ENCODE measurements around the gene SLC25A22. TPM values are rescaled to one million over a fixed set of nuclear protein-coding genes. Genes with fewer than 3 reads are reported as not detected.
A peak's percentile ranks its signal among the peaks of the same experiment; 100 is the strongest.

SLC25A22 gene
- total RNA-seq, 1 donor from 2014 or later = 84.9 TPM

DNA sequence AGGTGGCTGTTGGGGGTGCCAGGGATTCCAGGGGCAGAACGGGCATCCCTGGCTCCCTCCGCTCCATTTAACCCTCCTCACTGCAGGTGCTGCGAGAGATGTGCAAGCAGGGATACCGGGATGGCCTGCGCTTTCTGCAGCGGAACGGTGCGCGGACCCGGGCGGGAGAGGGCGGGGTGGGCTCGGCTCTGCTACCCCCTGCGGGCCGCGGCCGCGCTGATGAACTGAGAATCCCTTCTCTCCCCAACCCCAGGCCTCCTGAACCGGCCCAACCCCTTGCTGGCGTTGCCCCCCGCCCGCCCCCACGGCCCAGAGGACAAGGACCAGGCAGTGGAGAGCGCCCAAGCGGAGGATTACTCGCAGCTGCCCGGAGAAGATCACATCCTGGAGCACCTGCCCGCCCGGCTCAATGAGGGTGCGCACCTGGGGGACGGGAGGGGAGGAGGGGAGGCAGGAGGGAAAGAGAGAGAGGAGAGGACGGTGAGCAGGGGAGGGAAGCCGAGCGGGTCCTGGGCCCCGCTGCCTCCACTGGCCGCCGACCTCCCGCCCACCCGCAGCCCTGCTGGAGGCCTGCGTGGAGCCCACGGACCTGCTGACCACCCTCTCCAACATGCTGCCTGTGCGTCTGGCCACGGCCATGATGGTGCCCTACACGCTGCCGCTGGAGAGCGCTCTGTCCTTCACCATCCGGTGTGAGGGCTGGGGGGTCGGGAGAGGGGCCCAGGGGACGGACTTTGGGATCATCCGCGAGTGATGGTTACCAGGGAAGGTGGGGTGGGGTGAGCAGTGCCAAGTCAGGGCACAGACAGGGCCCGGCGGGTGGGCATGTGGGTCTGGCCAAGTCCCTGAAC is 25.6 kb upstream of the SLC25A22 start:
- peaks cover 16% of the 10 kb centered on the region for H3K4me1 Mint-ChIP-seq
- no peak overlapping the region for H3K27ac Mint-ChIP-seq
- DNase-seq = no peak
- H3K36me3 Mint-ChIP-seq (ENCODE audit: low read depth) = peaks cover 12% of the 10 kb centered on the region
- peaks cover 14% of the 10 kb centered on the region for H3K27me3 Mint-ChIP-seq
- intact Hi-C loops (cut with micrococcal nuclease) = no loop called here
- no peaks in the 10 kb centered on the region for H3K9me3 Mint-ChIP-seq
- no peak overlapping the region for H3K4me3 Mint-ChIP-seq

DNA sequence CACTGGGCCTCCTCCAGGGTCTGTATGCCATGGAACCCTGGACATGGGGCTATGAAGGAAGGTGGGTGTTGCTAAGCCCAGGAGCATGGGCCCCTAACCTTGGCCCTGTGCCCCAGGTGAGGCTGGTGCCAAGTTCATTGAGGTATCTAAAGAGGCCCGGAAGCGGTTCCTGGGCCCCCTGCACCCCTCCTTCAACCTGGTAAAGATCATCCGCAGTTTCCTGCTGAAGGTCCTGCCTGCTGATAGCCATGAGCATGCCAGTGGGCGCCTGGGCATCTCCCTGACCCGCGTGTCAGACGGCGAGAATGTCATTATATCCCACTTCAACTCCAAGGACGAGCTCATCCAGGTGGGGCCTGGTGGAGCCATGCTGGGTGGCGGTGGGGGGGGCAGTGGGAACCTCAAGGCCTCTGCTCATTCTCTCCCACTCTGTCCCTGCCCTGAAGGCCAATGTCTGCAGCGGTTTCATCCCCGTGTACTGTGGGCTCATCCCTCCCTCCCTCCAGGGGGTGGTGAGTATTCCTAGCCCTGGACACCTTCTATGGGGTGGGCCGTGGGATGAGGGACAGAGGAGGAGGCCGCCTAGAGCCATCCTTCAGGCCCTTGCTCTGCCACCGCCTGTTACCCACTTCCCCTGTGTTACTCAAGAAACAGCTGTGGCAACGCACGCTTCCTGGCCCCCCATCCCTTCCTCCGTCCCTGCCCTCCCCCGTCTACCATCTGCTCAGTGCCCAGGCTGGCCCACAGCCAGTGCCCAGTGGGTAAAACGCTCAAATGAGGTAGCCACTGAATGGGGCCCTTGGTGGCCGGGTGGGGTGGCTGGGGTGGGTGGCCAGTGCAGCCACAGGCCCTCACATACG is 23.7 kb upstream of the SLC25A22 start:
- H3K4me3 Mint-ChIP-seq = peak overlapping the region; percentile 35
- H3K9me3 Mint-ChIP-seq = no peaks in the 10 kb centered on the region
- no peak overlapping the region for H3K27ac Mint-ChIP-seq
- H3K27me3 Mint-ChIP-seq = peaks cover 1% of the 10 kb centered on the region
- no peak for DNase-seq
- peaks cover 9% of the 10 kb centered on the region for H3K4me1 Mint-ChIP-seq
- H3K36me3 Mint-ChIP-seq (ENCODE audit: low read depth) = peaks cover 13% of the 10 kb centered on the region
- intact Hi-C loops (cut with micrococcal nuclease) = no loop called here

DNA sequence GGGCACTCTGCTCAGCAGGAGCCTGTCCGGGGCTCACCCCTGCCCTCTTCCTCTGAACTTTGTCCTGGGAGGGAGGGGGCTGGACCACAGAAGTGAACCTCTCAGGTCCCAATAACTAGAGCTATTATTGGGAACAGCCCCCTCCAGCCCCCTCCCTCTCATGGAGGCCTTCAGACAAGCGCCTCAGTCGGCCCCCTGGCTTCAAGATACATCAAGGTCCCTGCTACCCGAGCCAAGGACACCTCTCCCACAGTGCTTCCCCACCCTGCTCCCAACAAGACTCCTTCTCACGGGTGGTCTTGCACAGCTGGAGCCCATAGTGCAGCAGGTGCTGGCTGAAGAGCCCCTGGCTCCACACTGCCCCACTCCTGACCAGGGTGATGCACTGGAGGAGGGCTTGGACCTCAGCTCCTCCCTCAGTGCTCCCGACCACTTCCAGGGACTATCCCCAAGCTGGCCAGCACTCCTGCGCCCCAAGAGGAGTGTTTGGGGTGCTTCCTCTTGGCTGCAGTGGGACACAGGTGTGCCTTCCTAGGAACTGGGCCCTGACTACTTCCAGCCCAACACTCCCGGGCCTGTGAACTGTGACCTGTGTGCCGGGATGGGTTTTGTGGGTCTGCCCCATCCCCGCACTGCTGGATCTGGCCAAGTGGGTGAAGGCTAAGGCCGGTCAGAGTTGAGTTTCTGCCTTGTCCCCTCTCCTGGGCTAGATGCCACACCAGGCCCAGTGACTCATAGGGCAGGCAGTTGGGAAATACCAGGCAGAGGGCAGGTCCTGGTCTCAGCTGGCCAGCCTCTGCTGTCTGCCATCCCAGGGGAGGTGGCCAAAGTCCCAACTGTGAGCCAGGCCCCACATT is 22.8 kb upstream of the SLC25A22 start:
- H3K9me3 Mint-ChIP-seq = no peaks in the 10 kb centered on the region
- peak overlapping the region; percentile 85 for H3K4me3 Mint-ChIP-seq
- intact Hi-C loops (cut with micrococcal nuclease) = no loop called here
- peaks cover 13% of the 10 kb centered on the region for H3K36me3 Mint-ChIP-seq (ENCODE audit: low read depth)
- no peaks in the 10 kb centered on the region for H3K27me3 Mint-ChIP-seq
- peaks cover 7% of the 10 kb centered on the region for H3K4me1 Mint-ChIP-seq
- DNase-seq = no peak
- no peak overlapping the region for H3K27ac Mint-ChIP-seq

DNA sequence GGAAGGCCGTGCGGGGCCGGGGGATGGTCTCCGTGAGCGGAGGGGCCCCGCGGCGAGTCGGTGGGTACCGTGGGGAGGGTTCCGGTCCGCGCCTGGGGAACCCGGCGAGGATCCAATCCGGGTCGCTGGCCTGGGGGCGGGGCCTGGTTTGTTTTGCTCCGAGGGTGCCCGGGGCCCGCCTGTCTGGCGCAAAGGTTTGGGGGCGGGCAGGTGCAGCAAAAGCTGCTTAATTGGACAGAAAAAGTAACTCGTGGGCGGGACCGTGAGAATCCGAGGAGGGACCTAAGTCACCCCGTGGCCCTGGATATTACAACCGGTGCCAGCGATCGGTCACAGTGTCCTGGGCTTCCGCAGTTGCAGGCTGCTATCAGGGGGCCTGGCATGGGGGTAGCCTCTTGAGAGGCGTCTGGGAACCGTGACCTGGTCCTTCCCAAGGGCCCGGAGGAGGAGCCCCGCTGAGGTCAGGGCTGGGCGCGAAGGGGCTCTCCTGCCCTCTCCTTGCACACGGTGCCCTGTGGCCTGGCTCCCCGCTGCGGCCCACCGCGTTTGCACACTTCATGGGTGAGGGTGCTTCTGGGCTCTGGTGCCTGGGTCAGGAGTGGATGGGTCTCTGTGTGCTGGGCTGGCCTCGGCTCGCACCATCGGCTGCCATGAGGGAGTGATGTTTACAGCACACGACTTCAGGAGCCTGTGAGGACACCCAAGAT is 22.0 kb upstream of the SLC25A22 start:
- Mint-ChIP-seq H3K27ac (peak overlapping the region; percentile 84), H3K4me1 (peaks cover 7% of the 10 kb centered on the region), H3K9me3 (no peaks in the 10 kb centered on the region), H3K27me3 (no peaks in the 10 kb centered on the region), H3K4me3 (peak overlapping the region; percentile 85), H3K36me3 (ENCODE audit: low read depth) (peaks cover 13% of the 10 kb centered on the region)
- intact Hi-C loops (cut with micrococcal nuclease) = loop anchor here (1.0 kb wide), 1 partner anchor 11 kb away; the partner anchor contains the start of gene RPLP2
- DNase-seq = peak; percentile 98

DNA sequence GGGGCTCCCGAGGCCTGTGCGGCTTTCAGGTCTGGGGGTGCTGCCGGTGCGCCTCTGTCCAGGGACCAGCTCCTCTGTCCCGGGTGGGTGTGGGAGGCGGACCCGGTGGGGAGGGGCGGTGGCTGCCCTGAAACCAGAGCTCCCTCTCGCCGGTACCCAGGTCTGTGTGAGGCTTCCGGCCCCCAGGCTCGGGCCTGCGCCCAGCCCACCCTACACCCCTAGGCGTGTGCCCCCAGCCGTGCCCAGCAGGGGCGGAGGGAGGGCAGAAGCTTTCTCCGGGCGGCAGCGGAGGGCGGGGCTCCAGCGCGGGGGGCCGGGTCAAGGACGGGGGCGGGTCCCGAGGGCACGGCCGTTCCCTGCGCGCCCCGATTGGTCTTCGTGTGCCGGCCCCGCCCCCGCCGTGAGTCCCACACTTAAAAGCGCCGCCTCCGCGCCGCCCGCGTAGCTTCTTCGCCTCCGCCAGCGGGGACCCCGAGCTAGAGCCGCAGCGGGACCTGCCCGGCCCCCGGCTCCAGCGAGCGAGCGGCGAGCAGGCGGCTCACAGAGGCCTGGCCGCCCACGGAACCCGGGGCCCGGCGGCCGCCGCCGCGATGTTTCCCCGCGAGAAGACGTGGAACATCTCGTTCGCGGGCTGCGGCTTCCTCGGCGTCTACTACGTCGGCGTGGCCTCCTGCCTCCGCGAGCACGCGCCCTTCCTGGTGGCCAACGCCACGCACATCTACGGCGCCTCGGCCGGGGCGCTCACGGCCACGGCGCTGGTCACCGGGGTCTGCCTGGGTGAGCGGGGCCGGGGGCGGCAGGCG is 21.2 kb upstream of the SLC25A22 start:
- intact Hi-C loops (cut with micrococcal nuclease) = loop anchor here (1.0 kb wide), 1 partner anchor 10 kb away; the partner anchor contains the start of gene RPLP2
- Mint-ChIP-seq H3K27me3 (no peaks in the 10 kb centered on the region), H3K36me3 (ENCODE audit: low read depth) (peaks cover 8% of the 10 kb centered on the region), H3K9me3 (no peaks in the 10 kb centered on the region), H3K4me1 (peaks cover 7% of the 10 kb centered on the region), H3K4me3 (peak overlapping the region; percentile 85), H3K27ac (peak overlapping the region; percentile 84)
- peak; percentile 97 for DNase-seq

- peaks cover 10% of the 10 kb centered on the region for H3K4me1 Mint-ChIP-seq
- peaks cover 10% of the 10 kb centered on the region for H3K36me3 Mint-ChIP-seq (ENCODE audit: low read depth)
- peak within 1 kb of the TSS; percentile 84 for H3K27ac Mint-ChIP-seq
- no peak for DNase-seq
- H3K27me3 Mint-ChIP-seq = no peaks in the 10 kb centered on the region
- intact Hi-C loops (cut with micrococcal nuclease) = loop anchor here (1.0 kb wide), 1 partner anchor 9 kb away; the partner anchor contains the start of gene RPLP2
- peak within 1 kb of the TSS; percentile 85 for H3K4me3 Mint-ChIP-seq
- H3K9me3 Mint-ChIP-seq = no peaks in the 10 kb centered on the region
These were observed 20.5 kb upstream of the SLC25A22 start, which contains the start of gene PNPLA2 for GRCh38 chr11:818396-819128. PNPLA2 (plus strand) TSS chr11:818914; CDS start chr11:819719, 805 bp downstream.

DNA sequence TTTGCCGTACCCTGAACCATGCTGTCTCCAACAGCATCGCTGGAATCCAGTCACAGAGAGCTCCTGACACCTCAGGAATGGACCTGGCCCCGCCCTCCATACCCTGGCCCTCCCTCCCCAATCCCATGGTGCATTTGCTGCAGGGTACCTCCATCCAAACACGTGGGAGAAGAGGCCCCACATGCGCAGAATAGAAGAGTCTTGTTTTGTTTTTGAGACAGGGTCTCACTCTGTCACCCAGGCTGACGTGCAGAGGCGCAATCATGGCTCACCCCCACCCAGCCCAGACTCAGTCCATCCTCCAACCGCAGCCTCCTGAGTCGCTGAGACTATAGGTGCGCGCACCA is 18.3 kb upstream of the SLC25A22 start:
- DNase-seq = no peak
- H3K27me3 Mint-ChIP-seq = no peaks in the 10 kb centered on the region
- H3K4me3 Mint-ChIP-seq = no peak overlapping the region
- H3K4me1 Mint-ChIP-seq = peaks cover 19% of the 10 kb centered on the region
- no peaks in the 10 kb centered on the region for H3K9me3 Mint-ChIP-seq
- intact Hi-C loops (cut with micrococcal nuclease) = no loop called here
- peaks cover 22% of the 10 kb centered on the region for H3K36me3 Mint-ChIP-seq (ENCODE audit: low read depth)
- H3K27ac Mint-ChIP-seq = peak overlapping the region; percentile 20

DNA sequence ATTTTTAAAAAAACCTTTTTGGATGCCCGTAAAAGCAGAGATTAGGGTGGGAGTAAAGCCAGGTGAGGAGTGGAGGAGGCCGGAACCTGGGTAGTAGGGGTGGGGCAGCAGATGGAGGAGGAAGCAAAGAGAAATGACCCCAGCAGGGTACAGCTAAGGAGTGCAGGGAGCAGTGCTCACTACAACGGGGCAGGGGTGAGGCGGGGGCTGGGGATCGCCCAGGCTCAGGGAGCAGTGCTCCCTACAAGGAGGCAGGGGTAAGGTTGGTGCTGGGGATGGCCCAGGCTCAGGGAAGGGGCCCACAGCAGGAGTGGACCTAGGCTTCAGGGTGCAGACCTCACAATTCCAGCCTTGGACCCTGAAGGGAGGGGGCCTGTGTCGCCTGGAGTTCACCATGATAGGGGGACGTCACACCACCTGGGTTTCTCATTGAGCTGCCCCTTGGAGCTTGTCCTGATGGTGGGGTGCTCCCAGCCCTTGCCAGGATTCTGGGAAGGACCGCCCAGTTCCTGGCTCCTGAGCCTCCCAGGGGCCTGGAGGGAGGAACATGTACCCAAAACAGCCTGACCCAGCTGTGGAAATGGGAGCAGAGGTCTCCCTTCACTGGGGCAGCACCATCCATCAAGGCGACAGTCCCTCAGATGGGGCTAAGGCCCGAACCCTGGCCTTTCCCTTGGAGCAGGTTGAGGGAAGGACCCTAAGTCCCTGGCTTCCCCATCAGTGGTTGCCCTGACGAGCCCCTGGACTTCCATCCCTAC is 17.8 kb upstream of the SLC25A22 start:
- H3K36me3 Mint-ChIP-seq (ENCODE audit: low read depth) = peaks cover 28% of the 10 kb centered on the region
- H3K4me3 Mint-ChIP-seq = no peak overlapping the region
- intact Hi-C loops (cut with micrococcal nuclease) = no loop called here
- no peaks in the 10 kb centered on the region for H3K27me3 Mint-ChIP-seq
- no peak for DNase-seq
- H3K4me1 Mint-ChIP-seq = peaks cover 22% of the 10 kb centered on the region
- H3K27ac Mint-ChIP-seq = no peak overlapping the region
- no peaks in the 10 kb centered on the region for H3K9me3 Mint-ChIP-seq

GRCh38 chr11:813456-814096 is 15.5 kb upstream of the SLC25A22 start:
- no peaks in the 10 kb centered on the region for H3K27me3 Mint-ChIP-seq
- no peak for DNase-seq
- intact Hi-C loops (cut with micrococcal nuclease) = no loop called here
- H3K4me3 Mint-ChIP-seq = no peak overlapping the region
- H3K4me1 Mint-ChIP-seq = peaks cover 23% of the 10 kb centered on the region
- no peak overlapping the region for H3K27ac Mint-ChIP-seq
- peaks cover 38% of the 10 kb centered on the region for H3K36me3 Mint-ChIP-seq (ENCODE audit: low read depth)
- H3K9me3 Mint-ChIP-seq = no peaks in the 10 kb centered on the region

DNA sequence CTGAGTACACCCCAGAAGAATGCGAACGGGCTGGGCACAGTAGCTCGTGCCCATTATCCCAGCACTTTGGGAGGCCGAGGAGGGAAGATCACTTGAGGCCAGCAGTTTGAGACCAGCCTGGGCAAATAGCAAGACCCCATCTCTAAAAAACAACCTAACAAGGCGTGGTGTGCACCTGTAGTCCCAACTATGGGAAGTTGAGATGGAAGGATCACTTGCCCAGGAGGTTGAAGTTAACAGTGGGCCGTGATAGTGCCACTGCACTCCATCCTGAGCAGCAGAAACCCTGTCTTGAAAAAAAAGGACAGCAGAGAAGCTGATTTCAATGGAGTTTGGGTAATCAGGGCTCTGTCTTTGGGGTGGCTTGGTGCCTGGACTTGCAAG is 15.0 kb upstream of the SLC25A22 start:
- peaks cover 38% of the 10 kb centered on the region for H3K36me3 Mint-ChIP-seq (ENCODE audit: low read depth)
- no peak overlapping the region for H3K4me3 Mint-ChIP-seq
- H3K27me3 Mint-ChIP-seq = no peaks in the 10 kb centered on the region
- no peak for DNase-seq
- H3K27ac Mint-ChIP-seq = peak overlapping the region; percentile 56
- H3K4me1 Mint-ChIP-seq = peaks cover 22% of the 10 kb centered on the region
- intact Hi-C loops (cut with micrococcal nuclease) = no loop called here
- H3K9me3 Mint-ChIP-seq = no peaks in the 10 kb centered on the region

DNA sequence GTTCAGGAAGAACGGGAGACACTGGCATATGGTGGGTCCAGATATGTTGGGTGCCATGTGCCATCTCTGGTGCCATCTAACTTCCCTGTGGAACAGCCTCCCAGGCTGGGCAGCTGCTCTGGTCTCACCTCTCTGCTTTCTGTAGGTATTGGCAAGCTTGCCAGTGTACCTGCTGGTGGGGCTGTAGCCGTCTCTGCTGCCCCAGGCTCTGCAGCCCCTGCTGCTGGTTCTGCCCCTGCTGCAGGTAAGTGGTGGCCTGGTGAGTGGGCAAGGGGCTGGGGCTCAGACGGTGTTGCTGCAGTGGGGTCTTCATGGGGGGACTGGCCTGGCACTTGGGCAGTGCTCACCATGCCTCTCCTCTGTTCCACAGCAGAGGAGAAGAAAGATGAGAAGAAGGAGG is 14.3 kb upstream of the SLC25A22 start:
- intact Hi-C loops (cut with micrococcal nuclease) = no loop called here
- Mint-ChIP-seq H3K36me3 (ENCODE audit: low read depth) (peaks cover 37% of the 10 kb centered on the region), H3K27ac (peak overlapping the region; percentile 87), H3K4me3 (peak overlapping the region; percentile 94), H3K27me3 (no peaks in the 10 kb centered on the region), H3K9me3 (no peaks in the 10 kb centered on the region), H3K4me1 (peaks cover 26% of the 10 kb centered on the region)
- DNase-seq = no peak

All from activated CD4-positive, alpha-beta T cell treated with anti-CD3 and anti-CD28 coated beads, Interleukin-2, amount 10 ng/mL, durations not matched to agents 24 days and 14 days (primary cell).